Activated naive CD8-positive, alpha-beta T cell treated with anti-CD3 and anti-CD28 coated beads, Interleukin-2, amount 10 ng/mL, durations not matched to agents 7 days and 5 days (primary cell): ENCODE data around the gene MCF2L. TPM values are rescaled to one million over a fixed set of nuclear protein-coding genes. Genes with fewer than 3 reads are reported as not detected.
A peak's percentile ranks its signal among the peaks of the same experiment; 100 is the strongest.

ENCODE experiments used
- ATAC-seq: fragments of 150-1000 bp; cut with Tn5 transposase; one replicate; pipeline ENCODE4 v1.10.0; 2021; ENCODE audit warnings: low read depth, moderate library complexity
- POLR2A ChIA-PET: fragments of 350-600 bp; sonication (Branson Sonifier 250); formaldehyde crosslinking; loops from one replicate; lab custom pipeline; 2021; ENCODE audit warnings: antibody characterized with exemption; lab: Charles Lee
- DNase-seq: peaks from one replicate; pipeline ENCODE4 v3.0.0; 2021
- H3K27ac Mint-ChIP-seq: one replicate; pipeline ENCODE4 v1.8.0; 2022; ENCODE audit warnings: mild to moderate bottlenecking, mixed read lengths
- H3K27me3 Mint-ChIP-seq: one replicate; pipeline ENCODE4 v1.8.0; 2022; ENCODE audit warnings: mild to moderate bottlenecking, moderate library complexity, mixed read lengths
- H3K36me3 Mint-ChIP-seq: one replicate; pipeline ENCODE4 v1.8.0; 2021; ENCODE audit warnings: mild to moderate bottlenecking, mixed read lengths
- H3K4me1 Mint-ChIP-seq: one replicate; pipeline ENCODE4 v1.8.0; 2021; ENCODE audit warnings: mixed read lengths
- H3K4me3 Mint-ChIP-seq: one replicate; pipeline ENCODE4 v1.8.0; 2022; ENCODE audit warnings: mild to moderate bottlenecking, moderate library complexity, mixed read lengths
- H3K9me3 Mint-ChIP-seq: one replicate; pipeline ENCODE4 v1.8.0; 2021; ENCODE audit warnings: mixed read lengths
- total RNA-seq, 2 experiments: library from RNA; stranded (reverse); gene quantifications; one replicate each; pipeline ENCODE4 v1.2.3, GENCODE V29; 2021

Gene MCF2L
- total RNA-seq, 2 experiments from 2014 or later: 9.3 to 11.5 TPM

- Mint-ChIP-seq H3K36me3 (no peaks in the 10 kb centered on the region), H3K4me1 (peaks cover 2% of the 10 kb centered on the region), H3K27me3 (peaks cover 4% of the 10 kb centered on the region), H3K27ac (no peak overlapping the region), H3K9me3 (no peaks in the 10 kb centered on the region), H3K4me3 (no peak overlapping the region)
- no peak for ATAC-seq
- DNase-seq: peak; percentile 21
- POLR2A ChIA-PET: no interaction called here
Observed at GRCh38 chr13:113114511-113115362, 145.7 kb downstream of the MCF2L start.

GRCh38 chr13:113115363-113116205 lies 146.6 kb downstream of the MCF2L start:
- POLR2A ChIA-PET: no interaction called here
- DNase-seq (no peak), ATAC-seq (no peak)
- Mint-ChIP-seq H3K4me3 (no peak overlapping the region), H3K27me3 (peaks cover 4% of the 10 kb centered on the region), H3K36me3 (no peaks in the 10 kb centered on the region), H3K9me3 (no peaks in the 10 kb centered on the region), H3K4me1 (peaks cover 2% of the 10 kb centered on the region), H3K27ac (no peak overlapping the region)

GRCh38 chr13:113116206-113116800 lies 147.3 kb downstream of the MCF2L start:
- Mint-ChIP-seq H3K4me3 (no peak overlapping the region), H3K9me3 (no peaks in the 10 kb centered on the region), H3K36me3 (no peaks in the 10 kb centered on the region), H3K27me3 (peaks cover 4% of the 10 kb centered on the region), H3K4me1 (peaks cover 2% of the 10 kb centered on the region), H3K27ac (no peak overlapping the region)
- ATAC-seq: no peak
- DNase-seq: no peak
- POLR2A ChIA-PET: no interaction called here

- DNase-seq (no peak), ATAC-seq (no peak)
- no peak overlapping the region for H3K4me3 Mint-ChIP-seq
- H3K9me3 Mint-ChIP-seq: no peaks in the 10 kb centered on the region
- POLR2A ChIA-PET: no interaction called here
- no peak overlapping the region for H3K27ac Mint-ChIP-seq
- H3K27me3 Mint-ChIP-seq: peaks cover 4% of the 10 kb centered on the region
- no peaks in the 10 kb centered on the region for H3K36me3 Mint-ChIP-seq
- H3K4me1 Mint-ChIP-seq: peaks cover 2% of the 10 kb centered on the region
Observed at GRCh38 chr13:113116871-113117271, 147.9 kb downstream of the MCF2L start.

- Mint-ChIP-seq H3K27ac (no peak overlapping the region), H3K4me3 (no peak overlapping the region), H3K27me3 (peaks cover 4% of the 10 kb centered on the region), H3K9me3 (no peaks in the 10 kb centered on the region), H3K4me1 (peaks cover 2% of the 10 kb centered on the region), H3K36me3 (no peaks in the 10 kb centered on the region)
- POLR2A ChIA-PET: no interaction called here
- ATAC-seq: no peak
- DNase-seq: no peak
Observed at GRCh38 chr13:113117335-113117872, 148.4 kb downstream of the MCF2L start.

GRCh38 chr13:113117911-113118260 lies 148.9 kb downstream of the MCF2L start:
- POLR2A ChIA-PET: no interaction called here
- Mint-ChIP-seq H3K9me3 (no peaks in the 10 kb centered on the region), H3K27me3 (peaks cover 4% of the 10 kb centered on the region), H3K4me3 (no peak overlapping the region), H3K4me1 (peaks cover 2% of the 10 kb centered on the region), H3K36me3 (no peaks in the 10 kb centered on the region), H3K27ac (no peak overlapping the region)
- DNase-seq (no peak), ATAC-seq (no peak)

- DNase-seq (no peak), ATAC-seq (no peak)
- no peaks in the 10 kb centered on the region for H3K36me3 Mint-ChIP-seq
- H3K27me3 Mint-ChIP-seq: peaks cover 4% of the 10 kb centered on the region
- H3K4me3 Mint-ChIP-seq: no peak overlapping the region
- H3K4me1 Mint-ChIP-seq: peaks cover 2% of the 10 kb centered on the region
- no peaks in the 10 kb centered on the region for H3K9me3 Mint-ChIP-seq
- POLR2A ChIA-PET: no interaction called here
- no peak overlapping the region for H3K27ac Mint-ChIP-seq
Observed at GRCh38 chr13:113118261-113119021, 149.4 kb downstream of the MCF2L start.

- H3K9me3 Mint-ChIP-seq: no peaks in the 10 kb centered on the region
Observed at GRCh38 chr13:113119166-113119821, 150.3 kb downstream of the MCF2L start.

GRCh38 chr13:113119822-113120189 lies 150.8 kb downstream of the MCF2L start:
- H3K4me3 Mint-ChIP-seq: no peak overlapping the region
- H3K27me3 Mint-ChIP-seq: no peaks in the 10 kb centered on the region
- POLR2A ChIA-PET: no interaction called here
- no peak overlapping the region for H3K27ac Mint-ChIP-seq
- ATAC-seq (no peak), DNase-seq (no peak)
- no peaks in the 10 kb centered on the region for H3K36me3 Mint-ChIP-seq
- H3K4me1 Mint-ChIP-seq: no peaks in the 10 kb centered on the region
- H3K9me3 Mint-ChIP-seq: no peaks in the 10 kb centered on the region

More at GRCh38 chr13:113119166-113119821, 150.3 kb downstream of the MCF2L start:
- Mint-ChIP-seq H3K27ac (no peak overlapping the region), H3K27me3 (peaks cover under 1% of the 10 kb centered on the region), H3K36me3 (no peaks in the 10 kb centered on the region), H3K4me3 (no peak overlapping the region), H3K4me1 (no peaks in the 10 kb centered on the region)
- ATAC-seq (no peak), DNase-seq (no peak)
- POLR2A ChIA-PET: no interaction called here

GRCh38 chr13:113120300-113121182 lies 151.5 kb downstream of the MCF2L start:
- Mint-ChIP-seq H3K4me1 (no peaks in the 10 kb centered on the region), H3K27me3 (no peaks in the 10 kb centered on the region), H3K4me3 (no peak overlapping the region), H3K36me3 (no peaks in the 10 kb centered on the region), H3K27ac (no peak overlapping the region), H3K9me3 (no peaks in the 10 kb centered on the region)
- POLR2A ChIA-PET: no interaction called here
- ATAC-seq (no peak), DNase-seq (no peak)

- H3K27me3 Mint-ChIP-seq: peaks cover 6% of the 10 kb centered on the region
- H3K36me3 Mint-ChIP-seq: no peaks in the 10 kb centered on the region
- no peak overlapping the region for H3K27ac Mint-ChIP-seq
- ATAC-seq (no peak), DNase-seq (no peak)
- no peak overlapping the region for H3K4me3 Mint-ChIP-seq
- H3K4me1 Mint-ChIP-seq: no peaks in the 10 kb centered on the region
- no peaks in the 10 kb centered on the region for H3K9me3 Mint-ChIP-seq
- POLR2A ChIA-PET: no interaction called here
Observed at GRCh38 chr13:113121183-113121927, 152.3 kb downstream of the MCF2L start.
